Activated naive CD4-positive, alpha-beta T cell treated with anti-CD3 and anti-CD28 coated beads, Interleukin-2, amount 10 ng/mL, durations not matched to agents 7 days and 5 days (primary cell): ENCODE measurements around the gene SDSL.
A peak's percentile ranks its signal among the peaks of the same experiment; 100 is the strongest.

Source experiments
- CTCF ChIA-PET: fragments of 350-600 bp; sonication (Branson Sonifier 250); formaldehyde crosslinking; loops from one replicate; lab custom pipeline; 2021; ENCODE audit warnings: antibody characterized with exemption; lab: Charles Lee
- DNase-seq: peaks from one replicate; pipeline ENCODE4 v3.0.0-alpha.2; 2020
- H3K27ac Mint-ChIP-seq: one replicate; pipeline ENCODE4 v1.8.0; 2021; ENCODE audit warnings: mild to moderate bottlenecking, moderate library complexity, mixed read lengths
- H3K27me3 Mint-ChIP-seq: one replicate; pipeline ENCODE4 v1.8.0; 2021; ENCODE audit warnings: mild to moderate bottlenecking, mixed read lengths
- H3K36me3 Mint-ChIP-seq: one replicate; pipeline ENCODE4 v1.8.0; 2021; ENCODE audit warnings: mixed read lengths
- H3K4me1 Mint-ChIP-seq: one replicate; pipeline ENCODE4 v1.8.0; 2021; ENCODE audit warnings: mixed read lengths
- H3K4me3 Mint-ChIP-seq: one replicate; pipeline ENCODE4 v1.8.0; 2021; ENCODE audit warnings: mild to moderate bottlenecking, moderate library complexity, mixed read lengths
- H3K9me3 Mint-ChIP-seq: one replicate; pipeline ENCODE4 v1.8.0; 2021; ENCODE audit warnings: mixed read lengths

Gene SDSL

DNA sequence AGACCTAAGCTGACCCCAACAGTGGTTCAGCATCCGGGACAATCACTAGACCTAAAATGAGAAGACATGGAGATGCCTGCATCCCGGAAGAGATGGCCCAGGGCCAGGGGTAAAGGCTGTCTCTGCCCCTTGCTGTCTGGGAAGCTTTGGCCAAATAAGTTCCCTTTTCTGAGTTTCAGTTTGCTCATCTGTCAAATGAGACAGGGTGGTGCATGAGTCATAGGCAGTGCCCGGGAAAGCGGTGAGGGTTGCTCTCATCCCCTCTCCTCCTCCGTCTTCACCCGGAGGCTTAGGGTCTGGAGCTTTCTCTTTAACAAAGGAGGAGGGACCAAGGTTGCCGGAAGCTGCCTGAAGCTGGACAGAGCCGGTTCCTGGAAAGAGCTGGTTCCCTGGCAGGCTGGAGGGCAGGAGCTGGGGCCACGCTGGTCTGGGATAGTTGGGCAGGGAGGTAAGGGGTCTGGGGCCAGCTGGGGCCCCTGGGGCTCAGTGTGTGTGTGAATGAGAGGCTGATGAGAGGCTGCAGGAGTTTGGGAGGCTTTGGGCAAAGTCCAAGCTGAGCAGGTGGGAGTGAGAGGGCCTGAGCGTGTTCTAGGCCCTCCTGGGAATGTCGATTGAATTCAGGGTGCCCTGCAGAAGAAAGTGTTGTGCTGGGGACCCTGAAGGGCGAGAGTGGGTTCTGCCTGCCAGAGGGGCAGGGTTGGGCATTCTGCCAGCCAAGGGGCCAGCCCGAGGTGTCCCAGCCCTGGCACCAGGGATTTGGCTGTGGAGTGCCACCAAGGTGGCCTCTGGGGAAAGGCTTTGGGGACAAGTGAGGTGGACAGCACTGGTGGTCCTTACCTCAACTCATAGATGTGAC, at the start of gene SDSL:
TSS of gene SDSL (plus strand) at position 351 of the 856 bp plus-strand sequence. CDS start 5,603 bp downstream, outside the sequence.
- Mint-ChIP-seq H3K4me3 (peak within 1 kb of the TSS; percentile 29), H3K27me3 (peaks cover 36% of the 10 kb centered on the region)

DNA sequence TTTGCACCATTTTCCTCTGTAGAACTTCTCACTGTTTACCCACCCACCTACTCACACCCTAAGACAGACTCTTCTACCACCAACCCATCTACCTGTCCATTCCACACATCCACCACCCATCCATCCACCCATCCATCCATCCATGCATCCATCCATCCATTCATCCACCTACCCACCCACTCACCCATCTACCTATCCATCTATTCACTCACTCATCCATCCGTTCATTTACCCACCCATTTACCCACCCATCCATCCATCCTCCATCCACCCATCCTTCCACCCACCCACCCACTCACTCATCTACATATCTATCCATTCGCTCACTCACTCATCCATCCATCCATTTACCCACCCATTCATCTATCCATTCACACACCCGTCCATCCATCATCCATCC, 48.7 kb upstream of the SDSL start:
- H3K27ac Mint-ChIP-seq = no peak overlapping the region
- peaks cover 5% of the 10 kb centered on the region for H3K36me3 Mint-ChIP-seq
- DNase-seq = no peak
- H3K4me3 Mint-ChIP-seq = no peak overlapping the region
- no peaks in the 10 kb centered on the region for H3K9me3 Mint-ChIP-seq
- H3K27me3 Mint-ChIP-seq = no peaks in the 10 kb centered on the region
- H3K4me1 Mint-ChIP-seq = peaks cover 6% of the 10 kb centered on the region
- CTCF ChIA-PET = no interaction called here

More for the DNA sequence above, at the start of gene SDSL:
- CTCF ChIA-PET = interaction anchor here (1.4 kb wide), 1 partner anchor 40 kb away, joined by 7 read pairs; no protein-coding TSS in a partner anchor
- no peak within 1 kb of the TSS for H3K27ac Mint-ChIP-seq
- no peaks in the 10 kb centered on the region for H3K9me3 Mint-ChIP-seq
- no peaks in the 10 kb centered on the region for H3K36me3 Mint-ChIP-seq
- peaks cover 7% of the 10 kb centered on the region for H3K4me1 Mint-ChIP-seq
- DNase-seq = peak; percentile 45

- H3K4me1 Mint-ChIP-seq = peaks cover 6% of the 10 kb centered on the region
- H3K27ac Mint-ChIP-seq = no peak overlapping the region
- H3K4me3 Mint-ChIP-seq = no peak overlapping the region
- no peaks in the 10 kb centered on the region for H3K27me3 Mint-ChIP-seq
- DNase-seq = no peak
- CTCF ChIA-PET = no interaction called here
- no peaks in the 10 kb centered on the region for H3K9me3 Mint-ChIP-seq
- peaks cover 5% of the 10 kb centered on the region for H3K36me3 Mint-ChIP-seq
Observed at GRCh38 chr12:113373969-113374368, 48.2 kb upstream of the SDSL start.

DNA sequence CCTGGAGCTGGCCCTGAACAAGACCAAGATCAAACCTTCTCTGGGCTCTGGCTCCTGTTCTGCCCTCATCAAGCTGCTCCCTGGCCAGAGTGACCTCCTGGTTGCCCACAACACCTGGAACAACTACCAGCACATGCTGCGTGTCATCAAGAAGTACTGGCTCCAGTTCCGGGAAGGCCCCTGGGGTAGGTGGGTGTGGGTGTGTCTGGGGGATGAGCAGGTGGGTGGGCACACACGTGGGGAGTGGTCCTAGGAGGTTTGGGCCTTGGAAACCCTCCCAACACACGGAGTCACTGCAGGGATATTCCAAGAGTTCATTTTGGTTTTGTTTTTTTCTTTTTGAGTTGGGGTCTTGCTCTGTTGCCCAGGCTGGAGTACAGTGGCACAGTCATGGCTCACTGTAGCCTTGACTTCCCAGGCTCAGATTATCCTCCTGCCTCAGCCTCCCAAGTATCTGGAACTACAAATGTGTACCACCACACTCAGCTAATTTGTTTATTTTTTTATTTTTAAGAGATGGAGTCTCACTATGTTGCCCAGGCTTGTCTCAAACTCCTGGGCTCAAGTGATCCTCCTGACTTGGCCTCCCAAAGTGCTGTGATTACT, 47.3 kb upstream of the SDSL start:
- H3K27me3 Mint-ChIP-seq = no peaks in the 10 kb centered on the region
- H3K9me3 Mint-ChIP-seq = no peaks in the 10 kb centered on the region
- DNase-seq = no peak
- H3K27ac Mint-ChIP-seq = no peak overlapping the region
- peaks cover 5% of the 10 kb centered on the region for H3K36me3 Mint-ChIP-seq
- CTCF ChIA-PET = interaction anchor here (1.2 kb wide), 1 partner anchor 50 kb away, joined by 3 read pairs; no protein-coding TSS in a partner anchor
- peaks cover 6% of the 10 kb centered on the region for H3K4me1 Mint-ChIP-seq
- H3K4me3 Mint-ChIP-seq = no peak overlapping the region

GRCh38 chr12:113378291-113378690, 43.9 kb upstream of the SDSL start:
- Mint-ChIP-seq H3K27ac (no peak overlapping the region), H3K36me3 (peaks cover 5% of the 10 kb centered on the region), H3K27me3 (no peaks in the 10 kb centered on the region), H3K4me3 (no peak overlapping the region), H3K4me1 (no peaks in the 10 kb centered on the region), H3K9me3 (no peaks in the 10 kb centered on the region)
- DNase-seq = no peak
- CTCF ChIA-PET = interaction anchor here (0.8 kb wide), 1 partner anchor 124 kb away, joined by 3 read pairs; no protein-coding TSS in a partner anchor

- Mint-ChIP-seq H3K9me3 (no peaks in the 10 kb centered on the region), H3K4me3 (no peak overlapping the region), H3K27ac (no peak overlapping the region), H3K36me3 (peaks cover 6% of the 10 kb centered on the region), H3K4me1 (no peaks in the 10 kb centered on the region), H3K27me3 (no peaks in the 10 kb centered on the region)
- no peak for DNase-seq
- CTCF ChIA-PET = interaction anchor here (0.7 kb wide), 1 partner anchor 434 kb away, joined by 3 read pairs; no protein-coding TSS in a partner anchor
Observed at GRCh38 chr12:113381220-113381619, 41.0 kb upstream of the SDSL start.

DNA sequence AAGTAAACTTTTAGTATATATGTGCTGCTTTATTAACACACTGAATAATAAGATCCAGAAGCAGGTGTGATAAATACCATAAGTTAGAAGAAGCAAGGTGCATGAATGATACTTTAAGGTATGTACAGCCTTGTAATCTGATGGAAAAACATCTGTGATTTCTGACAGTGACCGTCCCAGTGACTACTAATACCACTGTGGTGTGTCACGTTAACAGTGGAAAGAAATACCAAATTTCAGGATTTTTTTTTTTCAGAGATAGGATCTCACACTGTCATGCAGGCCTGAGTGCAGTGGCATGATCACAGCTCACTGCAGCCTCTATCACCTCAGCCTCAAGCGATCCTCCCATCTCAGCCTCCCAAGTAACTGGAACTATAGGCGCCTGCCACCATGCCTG, 40.0 kb upstream of the SDSL start:
- Mint-ChIP-seq H3K9me3 (no peaks in the 10 kb centered on the region), H3K4me1 (no peaks in the 10 kb centered on the region), H3K36me3 (peaks cover 6% of the 10 kb centered on the region), H3K27me3 (no peaks in the 10 kb centered on the region), H3K4me3 (no peak overlapping the region), H3K27ac (no peak overlapping the region)
- CTCF ChIA-PET = no interaction called here
- no peak for DNase-seq

DNA sequence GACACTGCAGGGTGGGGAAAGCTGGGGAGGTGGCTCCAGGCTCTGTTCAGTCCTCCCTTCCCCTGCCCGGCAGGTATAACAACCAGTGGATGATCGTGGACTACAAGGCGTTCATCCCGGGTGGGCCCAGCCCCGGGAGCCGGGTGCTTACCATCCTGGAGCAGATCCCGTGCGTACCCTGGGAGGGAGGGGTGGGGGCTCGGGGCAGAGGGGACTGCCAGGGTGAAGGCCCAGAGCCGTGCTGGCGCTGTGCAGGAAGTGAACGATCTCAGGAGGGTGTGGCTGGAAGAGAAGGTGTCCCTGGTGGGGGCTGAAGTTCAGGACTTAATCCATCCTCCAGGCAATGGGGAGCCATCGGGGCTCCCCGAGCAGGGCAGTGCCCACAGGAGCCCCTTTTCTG, 37.4 kb upstream of the SDSL start:
- peaks cover 5% of the 10 kb centered on the region for H3K36me3 Mint-ChIP-seq

GRCh38 chr12:113385282-113385882, 36.8 kb upstream of the SDSL start:
- CTCF ChIA-PET = no interaction called here
- no peak for DNase-seq
- Mint-ChIP-seq H3K4me3 (no peak overlapping the region), H3K27ac (no peak overlapping the region), H3K9me3 (no peaks in the 10 kb centered on the region), H3K4me1 (no peaks in the 10 kb centered on the region), H3K27me3 (no peaks in the 10 kb centered on the region), H3K36me3 (peaks cover 5% of the 10 kb centered on the region)

More for the DNA sequence above, 37.4 kb upstream of the SDSL start:
- H3K27me3 Mint-ChIP-seq = no peaks in the 10 kb centered on the region
- no peak overlapping the region for H3K4me3 Mint-ChIP-seq
- CTCF ChIA-PET = no interaction called here
- H3K9me3 Mint-ChIP-seq = no peaks in the 10 kb centered on the region
- H3K27ac Mint-ChIP-seq = no peak overlapping the region
- DNase-seq = no peak
- no peaks in the 10 kb centered on the region for H3K4me1 Mint-ChIP-seq

DNA sequence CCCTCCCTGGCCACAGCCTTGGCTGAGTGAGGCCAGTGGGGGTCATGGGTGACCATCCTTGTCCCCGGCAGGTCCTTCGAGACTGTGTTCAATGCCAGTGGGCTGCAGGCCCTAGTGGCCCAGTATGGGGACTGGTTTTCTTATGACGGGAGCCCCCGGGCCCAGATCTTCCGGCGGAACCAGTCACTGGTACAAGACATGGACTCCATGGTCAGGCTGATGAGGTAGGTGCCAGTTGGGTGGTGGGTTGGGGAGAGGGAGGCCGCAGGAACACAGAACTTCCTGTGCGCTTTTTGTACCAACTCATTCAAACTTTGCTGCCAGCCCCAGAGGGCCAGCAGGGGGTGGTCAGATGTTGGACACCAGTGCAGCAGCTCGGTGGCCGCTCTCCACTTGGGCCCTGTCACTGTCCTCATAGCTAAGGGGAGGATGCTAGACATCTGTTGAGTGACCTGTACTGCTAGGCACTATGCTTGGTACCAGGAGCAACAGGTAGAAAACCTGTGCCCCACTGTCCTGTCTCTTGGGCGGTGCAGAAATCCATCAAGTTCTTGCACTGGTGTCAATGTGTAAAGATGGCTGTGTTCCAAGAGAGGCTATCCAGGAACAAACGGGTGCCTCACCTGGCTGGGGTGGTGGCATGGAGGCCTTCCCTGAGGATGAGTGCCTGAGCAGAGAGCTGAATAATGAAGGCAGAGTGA, 35.2 kb upstream of the SDSL start:
- Mint-ChIP-seq H3K27me3 (no peaks in the 10 kb centered on the region), H3K36me3 (peaks cover 5% of the 10 kb centered on the region), H3K4me3 (no peak overlapping the region), H3K27ac (no peak overlapping the region), H3K9me3 (no peaks in the 10 kb centered on the region), H3K4me1 (no peaks in the 10 kb centered on the region)
- DNase-seq = no peak
- CTCF ChIA-PET = no interaction called here

GRCh38 chr12:113387631-113388030, 34.5 kb upstream of the SDSL start:
- no peak overlapping the region for H3K27ac Mint-ChIP-seq
- H3K4me3 Mint-ChIP-seq = no peak overlapping the region
- H3K27me3 Mint-ChIP-seq = no peaks in the 10 kb centered on the region
- peaks cover 5% of the 10 kb centered on the region for H3K36me3 Mint-ChIP-seq
- H3K9me3 Mint-ChIP-seq = no peaks in the 10 kb centered on the region
- no peak for DNase-seq
- no peaks in the 10 kb centered on the region for H3K4me1 Mint-ChIP-seq
- CTCF ChIA-PET = no interaction called here

GRCh38 chr12:113388351-113388750, 33.8 kb upstream of the SDSL start:
- no peak overlapping the region for H3K4me3 Mint-ChIP-seq
- H3K4me1 Mint-ChIP-seq = no peaks in the 10 kb centered on the region
- H3K27ac Mint-ChIP-seq = no peak overlapping the region
- no peak for DNase-seq
- CTCF ChIA-PET = no interaction called here
- peaks cover 5% of the 10 kb centered on the region for H3K36me3 Mint-ChIP-seq
- no peaks in the 10 kb centered on the region for H3K9me3 Mint-ChIP-seq
- no peaks in the 10 kb centered on the region for H3K27me3 Mint-ChIP-seq

GRCh38 chr12:113390064-113391043, 31.8 kb upstream of the SDSL start:
- Mint-ChIP-seq H3K4me3 (no peak overlapping the region), H3K9me3 (no peaks in the 10 kb centered on the region), H3K27me3 (no peaks in the 10 kb centered on the region), H3K4me1 (no peaks in the 10 kb centered on the region), H3K36me3 (no peaks in the 10 kb centered on the region), H3K27ac (no peak overlapping the region)
- CTCF ChIA-PET = no interaction called here
- no peak for DNase-seq
